Keratinocyte (primary cell): ENCODE results near the gene OGFOD3. TPM values are rescaled to one million over a fixed set of nuclear protein-coding genes. Genes with fewer than 3 reads are reported as not detected.

Experiments
- DNase-seq: peaks from one replicate; pipeline ENCODE4 v3.0.0-alpha.2; 2011; ENCODE audit warnings: low read depth, missing footprints, low spot score
- FAIRE-seq: peaks from 2 replicates; lab custom pipeline; 2011; peaks lifted over from hg19 to GRCh38; lab: Jason Lieb, UNC
- H2AFZ ChIP-seq: 2 replicates; pipeline ENCODE4 v1.6.0; 2012; ENCODE audit warnings: low read length, control low read depth, inconsistent platforms; ENCODE audit not compliant: control insufficient read depth
- H3K27ac ChIP-seq: 2 replicates; pipeline ENCODE4 v1.5.1; 2011; ENCODE audit warnings: low read length; ENCODE audit not compliant: control insufficient read depth, insufficient read depth
- H3K27me3 ChIP-seq: 3 replicates; pipeline ENCODE4 v1.6.0; 2011; ENCODE audit warnings: low read length; ENCODE audit not compliant: control insufficient read depth, insufficient read depth; ENCODE audit errors: extremely low read depth
- H3K36me3 ChIP-seq, 2 experiments: 2 replicates in 1 of 2; 3 replicates in 1 of 2; pipeline ENCODE4 v1.5.1; 2011; ENCODE audit warnings: low read length in 2 of 2, mild to moderate bottlenecking in 1 of 2; ENCODE audit not compliant: control insufficient read depth in 2 of 2, insufficient read depth in 2 of 2; ENCODE audit errors: extremely low read depth in 1 of 2
- H3K4me1 ChIP-seq: 3 replicates; pipeline ENCODE4 v1.5.1; 2011; ENCODE audit warnings: low read length; ENCODE audit not compliant: control insufficient read depth, insufficient read depth; ENCODE audit errors: extremely low read depth
- H3K4me2 ChIP-seq: 3 replicates; pipeline ENCODE4 v1.6.0; 2011; ENCODE audit warnings: low read depth, low read length; ENCODE audit not compliant: control insufficient read depth, insufficient read depth; ENCODE audit errors: extremely low read depth
- H3K4me3 ChIP-seq, 3 experiments: fragments of 200-600 bp in 1 of 3; sonication (generic) in 1 of 3; 2 replicates in 2 of 3; 3 replicates in 1 of 3; pipeline ENCODE4 v1.5.1; 2011 to 2016; ENCODE audit warnings: low read length in 3 of 3, mild to moderate bottlenecking in 3 of 3, control low read depth in 2 of 3, inconsistent platforms in 1 of 3, low read depth in 1 of 3, mixed read lengths in 1 of 3, mixed run types in 1 of 3, moderate library complexity in 1 of 3; ENCODE audit not compliant: control insufficient read depth in 2 of 3, insufficient read depth in 2 of 3; ENCODE audit errors: extremely low read depth in 1 of 3
- H3K79me2 ChIP-seq: 2 replicates; pipeline ENCODE4 v1.6.0; 2012; ENCODE audit warnings: low read length; ENCODE audit not compliant: control insufficient read depth, insufficient read depth
- H3K9ac ChIP-seq: 3 replicates; pipeline ENCODE4 v1.6.0; 2011; ENCODE audit warnings: low read length; ENCODE audit not compliant: control insufficient read depth, insufficient read depth; ENCODE audit errors: extremely low read depth
- H3K9me1 ChIP-seq: 3 replicates; pipeline ENCODE4 v1.6.0; 2011; ENCODE audit warnings: low read length; ENCODE audit not compliant: control insufficient read depth, insufficient read depth; ENCODE audit errors: extremely low read depth
- H3K9me3 ChIP-seq: 2 replicates; pipeline ENCODE4 v1.5.1; 2012; ENCODE audit warnings: low read depth, low read length; ENCODE audit not compliant: control insufficient read depth
- H4K20me1 ChIP-seq: 3 replicates; pipeline ENCODE4 v1.6.0; 2011; ENCODE audit warnings: low read length; ENCODE audit not compliant: control insufficient read depth, insufficient read depth; ENCODE audit errors: extremely low read depth
- EZH2 ChIP-seq: IDR thresholded peaks from one replicate; pipeline ENCODE4 v1.6.1; 2012; ENCODE audit warnings: inconsistent platforms, mild to moderate bottlenecking, low read length, moderate library complexity
- dilution Hi-C: fragments of 300-500 bp; cut with MboI; formaldehyde crosslinking; loops from one replicate; pipeline ENCODE4 v1.7.0; 2020; ENCODE audit warnings: low sequenced_read_pairs; ENCODE audit not compliant: extremely low pct_ligation_motif_present
- polyA plus RNA-seq, 5 experiments: library from polyadenylated mRNA; depleted of rRNA in 3 of 5; stranded (reverse) in 3 of 5; stranded (forward) in 1 of 5; unstranded in 1 of 5; fragments of >200 nt; gene quantifications; 1 replicate in 1 of 5; 2 replicates in 3 of 5; 3 replicates in 1 of 5; pipeline versions ENCODE4 v1.2.1 to v1.2.3, GENCODE V29; 2011 to 2012; ENCODE audit warnings: missing spikeins in 2 of 5, low read depth in 1 of 5, low replicate concordance in 1 of 5
- TF ChIP-seq, protein P1 (sequence below), 3 experiments: IDR thresholded peaks in 1 of 3; conservative IDR thresholded peaks in 1 of 3; optimal IDR thresholded peaks in 1 of 3; 2 replicates in 2 of 3; 3 replicates in 1 of 3; pipeline versions ENCODE3 to v1.5.1; 2011; ENCODE audit warnings: low read length in 3 of 3, mild to moderate bottlenecking in 3 of 3, moderate library complexity in 2 of 3, control low read depth in 1 of 3, inconsistent platforms in 1 of 3; ENCODE audit not compliant: insufficient read depth in 2 of 3; ENCODE audit errors: extremely low read depth in 1 of 3

Gene OGFOD3
- polyA plus RNA-seq, 1 donor (not counting 4 experiments of a cell fraction or from before 2014, with no cell fraction given): 10.8 TPM

- Histone ChIP-seq H3K9me3 (no peaks in the 10 kb centered on the region), H3K9me1 (no peaks in the 10 kb centered on the region), H4K20me1 (peaks cover 9% of the 10 kb centered on the region), H3K79me2 (peaks cover 4% of the 10 kb centered on the region), H3K9ac (no peak overlapping the region), H3K4me1 (peaks cover 16% of the 10 kb centered on the region), H3K27ac (no peak overlapping the region), H3K4me3 (no peak overlapping the region), H3K36me3 (peaks cover 0 to 3% of the 10 kb centered on the region in 2 experiments), H3K27me3 (no peaks in the 10 kb centered on the region), H2AFZ (no peak overlapping the region), H3K4me2 (no peak overlapping the region)
- FAIRE-seq: no peak
- TF ChIP-seq, protein P1, sequence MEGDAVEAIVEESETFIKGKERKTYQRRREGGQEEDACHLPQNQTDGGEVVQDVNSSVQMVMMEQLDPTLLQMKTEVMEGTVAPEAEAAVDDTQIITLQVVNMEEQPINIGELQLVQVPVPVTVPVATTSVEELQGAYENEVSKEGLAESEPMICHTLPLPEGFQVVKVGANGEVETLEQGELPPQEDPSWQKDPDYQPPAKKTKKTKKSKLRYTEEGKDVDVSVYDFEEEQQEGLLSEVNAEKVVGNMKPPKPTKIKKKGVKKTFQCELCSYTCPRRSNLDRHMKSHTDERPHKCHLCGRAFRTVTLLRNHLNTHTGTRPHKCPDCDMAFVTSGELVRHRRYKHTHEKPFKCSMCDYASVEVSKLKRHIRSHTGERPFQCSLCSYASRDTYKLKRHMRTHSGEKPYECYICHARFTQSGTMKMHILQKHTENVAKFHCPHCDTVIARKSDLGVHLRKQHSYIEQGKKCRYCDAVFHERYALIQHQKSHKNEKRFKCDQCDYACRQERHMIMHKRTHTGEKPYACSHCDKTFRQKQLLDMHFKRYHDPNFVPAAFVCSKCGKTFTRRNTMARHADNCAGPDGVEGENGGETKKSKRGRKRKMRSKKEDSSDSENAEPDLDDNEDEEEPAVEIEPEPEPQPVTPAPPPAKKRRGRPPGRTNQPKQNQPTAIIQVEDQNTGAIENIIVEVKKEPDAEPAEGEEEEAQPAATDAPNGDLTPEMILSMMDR (optimal IDR thresholded peaks at IDR 0.05 in 1 of 3, IDR thresholded peaks at IDR 0.05 in 1 of 3, conservative IDR thresholded peaks at IDR 0.05 in 1 of 3; ENCODE audit: extremely low read depth in 1 of 3, insufficient read depth in 2 of 3, low read length in 3 of 3): no peak
- no peak for TF ChIP-seq EZH2
- dilution Hi-C loops: no loop called here
- DNase-seq: no peak
Observed at GRCh38 chr17:82416771-82417170, 1.6 kb downstream of the OGFOD3 start.

DNA sequence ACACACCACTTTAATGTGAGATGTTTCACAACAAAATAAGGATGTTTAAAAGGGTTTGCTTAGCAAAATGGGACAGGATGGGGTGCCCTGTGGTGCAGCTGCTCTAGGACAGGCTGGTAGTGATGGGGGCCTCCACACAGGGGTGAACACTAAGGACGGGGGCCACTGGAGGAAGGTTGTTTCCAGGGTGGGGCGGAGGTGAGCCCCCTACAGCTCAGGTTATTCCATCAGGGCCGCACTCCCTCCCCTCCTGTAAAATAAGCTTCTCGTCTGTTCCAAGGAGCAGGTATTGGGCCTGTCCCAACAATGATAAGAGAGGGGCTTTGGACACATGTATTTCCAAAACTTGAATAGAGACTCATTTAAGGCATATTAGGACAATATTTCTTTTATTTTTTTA, 2.1 kb downstream of the OGFOD3 start:
- DNase-seq (no peak), FAIRE-seq (no peak)
- peaks cover 0 to 3% of the 10 kb centered on the region in 2 experiments for H3K36me3 ChIP-seq
- no peak overlapping the region for H3K9ac ChIP-seq
- no peaks in the 10 kb centered on the region for H3K9me3 ChIP-seq
- no peak overlapping the region for H3K27ac ChIP-seq
- H3K9me1 ChIP-seq: no peaks in the 10 kb centered on the region
- H3K4me2 ChIP-seq: no peak overlapping the region
- peaks cover 4% of the 10 kb centered on the region for H3K79me2 ChIP-seq
- H4K20me1 ChIP-seq: peaks cover 9% of the 10 kb centered on the region
- peaks cover 16% of the 10 kb centered on the region for H3K4me1 ChIP-seq
- TF ChIP-seq EZH2: no peak
- TF ChIP-seq, protein P1 (optimal IDR thresholded peaks at IDR 0.05 in 1 of 3, IDR thresholded peaks at IDR 0.05 in 1 of 3, conservative IDR thresholded peaks at IDR 0.05 in 1 of 3; ENCODE audit: extremely low read depth in 1 of 3, insufficient read depth in 2 of 3, low read length in 3 of 3): no peak
- H3K4me3 ChIP-seq: no peak overlapping the region
- no peak overlapping the region for H2AFZ ChIP-seq
- H3K27me3 ChIP-seq: no peaks in the 10 kb centered on the region
- dilution Hi-C loops: no loop called here
